Smooth muscle cell (in vitro differentiated cells): ENCODE data around the gene PLEKHN1. TPM values are rescaled to one million over a fixed set of nuclear protein-coding genes. Genes with fewer than 3 reads are reported as not detected.

Experiments
- DNase-seq: peaks from one replicate; lab custom pipeline; 2025; ENCODE audit not compliant: unreplicated experiment; lab: John Stamatoyannopoulos, UW
- H2AFZ ChIP-seq: fragments of 200-600 bp; sonication (generic); 2 replicates; pipeline ENCODE4 v1.6.0; 2016; ENCODE audit warnings: antibody characterized with exemption, low read depth, mild to moderate bottlenecking
- H3F3A ChIP-seq: fragments of 200-600 bp; sonication (generic); 2 replicates; pipeline ENCODE4 v1.6.0; 2017; ENCODE audit warnings: antibody characterized with exemption, low read depth
- H3K27ac ChIP-seq: fragments of 200-600 bp; sonication (generic); 2 replicates; pipeline ENCODE4 v1.5.1; 2016; ENCODE audit warnings: low read depth, mild to moderate bottlenecking
- H3K27me3 ChIP-seq: fragments of 200-600 bp; sonication (generic); 2 replicates; pipeline ENCODE4 v1.6.1; 2016; ENCODE audit warnings: low read depth, mild to moderate bottlenecking
- H3K36me3 ChIP-seq: fragments of 200-600 bp; sonication (generic); 2 replicates; pipeline ENCODE4 v1.5.1; 2016; ENCODE audit warnings: low read depth
- H3K4me1 ChIP-seq: fragments of 200-600 bp; sonication (generic); 2 replicates; pipeline ENCODE4 v1.5.1; 2016; ENCODE audit warnings: low read depth
- H3K4me2 ChIP-seq: fragments of 200-600 bp; sonication (generic); 2 replicates; pipeline ENCODE4 v1.6.0; 2016; ENCODE audit warnings: mild to moderate bottlenecking
- H3K4me3 ChIP-seq: fragments of 200-600 bp; sonication (generic); 2 replicates; pipeline ENCODE4 v1.5.1; 2016; ENCODE audit warnings: mild to moderate bottlenecking
- H3K79me2 ChIP-seq: fragments of 200-600 bp; sonication (generic); 2 replicates; pipeline ENCODE4 v1.6.0; 2016; ENCODE audit warnings: low read depth, mild to moderate bottlenecking
- H3K9ac ChIP-seq: fragments of 200-600 bp; sonication (generic); 2 replicates; pipeline ENCODE4 v1.6.0; 2016; ENCODE audit warnings: low read depth
- H3K9me3 ChIP-seq: fragments of 200-600 bp; sonication (generic); replicated peaks from 2 replicates; pipeline ENCODE4 v1.5.1; 2016; ENCODE audit warnings: low read depth
- H4K20me1 ChIP-seq: fragments of 200-600 bp; sonication (generic); 2 replicates; pipeline ENCODE4 v1.6.0; 2016; ENCODE audit warnings: low read depth
- CTCF ChIP-seq: fragments of 200-600 bp; sonication (generic); IDR thresholded peaks from 2 replicates; pipeline ENCODE4 v1.5.1; 2017; ENCODE audit warnings: borderline replicate concordance, mild to moderate bottlenecking, antibody characterized with exemption; ENCODE audit not compliant: insufficient read depth, poor library complexity, severe bottlenecking
- WGBS: methylation state at CpG from one replicate; pipeline ENCODE4 v1.1.7; 2016; ENCODE audit warnings: low lambda C conversion rate; 5-methylcytosine and 5-hydroxymethylcytosine counted together
- polyA plus RNA-seq: library from polyadenylated mRNA; unstranded; fragments of >200 nt; fragmentation: Nextera tagmentation; extraction: Ambion mirVana; gene quantifications from 2 replicates; pipeline ENCODE4 v1.2.1, GENCODE V29; 2016
- total RNA-seq: library from RNA; depleted of rRNA; stranded (reverse); fragments of >200 nt; gene quantifications from 2 replicates; pipeline ENCODE4 v1.2.3, GENCODE V29; 2014

Gene PLEKHN1
- total and polyA plus RNA-seq, 2 experiments from 2014 or later = 2.6 to 5.2 TPM

- Histone ChIP-seq H3K9ac (peak overlapping the region; percentile 88), H3K4me1 (peaks cover 13% of the 10 kb centered on the region), H2AFZ (peak overlapping the region; percentile 63), H4K20me1 (peaks cover 33% of the 10 kb centered on the region), H3K36me3 (no peaks in the 10 kb centered on the region), H3K27ac (peak overlapping the region; percentile 94), H3K9me3 (no peaks in the 10 kb centered on the region), H3F3A (no peaks in the 10 kb centered on the region), H3K4me3 (peak overlapping the region; percentile 70), H3K79me2 (peaks cover 3% of the 10 kb centered on the region), H3K27me3 (no peaks in the 10 kb centered on the region), H3K4me2 (peak overlapping the region; percentile 99)
- no peak for DNase-seq
- WGBS = 7% methylated on average over 34 of the region's 58 CpGs
- TF ChIP-seq CTCF = no peak
Observed at GRCh38 chr1:1001057-1001783, 34.9 kb downstream of the PLEKHN1 start.

GRCh38 chr1:1003618-1004419 lies 37.5 kb downstream of the PLEKHN1 start:
- Histone ChIP-seq H3K27me3 (no peaks in the 10 kb centered on the region), H3K27ac (no peak overlapping the region), H3K4me1 (peaks cover 9% of the 10 kb centered on the region), H3F3A (no peaks in the 10 kb centered on the region), H3K4me2 (no peak overlapping the region), H4K20me1 (peaks cover 15% of the 10 kb centered on the region), H3K36me3 (no peaks in the 10 kb centered on the region), H3K79me2 (peaks cover 3% of the 10 kb centered on the region), H3K4me3 (no peak overlapping the region), H3K9ac (no peak overlapping the region), H2AFZ (no peak overlapping the region), H3K9me3 (no peaks in the 10 kb centered on the region)
- WGBS = 86% methylated on average over 20 of the region's 22 CpGs
- no peak for TF ChIP-seq CTCF
- no peak for DNase-seq

GRCh38 chr1:1004420-1004779 lies 38.1 kb downstream of the PLEKHN1 start:
- no peak for TF ChIP-seq CTCF

More at GRCh38 chr1:1004420-1004779, 38.1 kb downstream of the PLEKHN1 start:
- DNase-seq = no peak
- Histone ChIP-seq H3K4me2 (no peak overlapping the region), H3K9ac (no peak overlapping the region), H2AFZ (no peak overlapping the region), H3K4me1 (peaks cover 9% of the 10 kb centered on the region), H4K20me1 (peaks cover 15% of the 10 kb centered on the region), H3K79me2 (peaks cover under 1% of the 10 kb centered on the region), H3K4me3 (no peak overlapping the region), H3K27me3 (no peaks in the 10 kb centered on the region), H3K9me3 (no peaks in the 10 kb centered on the region), H3K36me3 (no peaks in the 10 kb centered on the region), H3K27ac (no peak overlapping the region), H3F3A (no peaks in the 10 kb centered on the region)
- WGBS = 81% methylated on average over 7 of the region's 7 CpGs
